ENCODE data around the gene AZU1.

The AZU1 gene

DNA sequence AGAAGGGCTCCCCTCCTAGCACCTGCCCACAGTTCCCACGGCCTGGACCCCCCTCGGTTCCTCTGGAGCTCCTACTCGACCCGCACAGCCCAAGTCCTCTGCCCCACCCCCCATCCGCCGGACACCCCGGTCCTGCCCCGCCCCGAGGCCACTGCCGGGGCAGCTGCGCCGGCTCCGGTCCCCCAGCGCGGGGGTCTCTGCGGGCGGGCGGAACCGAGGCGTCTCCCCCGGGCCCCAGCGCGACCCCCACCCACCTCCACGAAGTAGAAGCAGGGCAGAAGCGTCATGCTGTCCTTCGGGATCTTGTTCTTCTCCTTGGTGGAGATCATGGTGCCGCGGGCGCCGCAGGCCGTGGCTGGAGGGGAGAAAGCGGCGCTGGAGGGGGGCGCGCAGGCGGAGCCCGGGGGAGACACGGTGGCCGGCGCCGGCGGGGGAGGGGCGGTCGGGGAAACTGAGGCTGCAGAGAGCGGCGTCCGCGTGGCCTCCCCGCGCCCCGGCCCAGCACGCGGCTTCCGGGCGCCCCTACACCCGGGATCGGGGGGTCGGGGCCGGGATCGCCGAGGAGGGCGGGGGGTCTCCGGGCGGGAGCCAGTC lies 6.3 kb upstream of the AZU1 start:
- H3K4me3 ChIP-seq (ENCODE audit: low read depth, low read length), result peak overlapping the region; percentile 54
- TF ChIP-seq, protein P1, sequence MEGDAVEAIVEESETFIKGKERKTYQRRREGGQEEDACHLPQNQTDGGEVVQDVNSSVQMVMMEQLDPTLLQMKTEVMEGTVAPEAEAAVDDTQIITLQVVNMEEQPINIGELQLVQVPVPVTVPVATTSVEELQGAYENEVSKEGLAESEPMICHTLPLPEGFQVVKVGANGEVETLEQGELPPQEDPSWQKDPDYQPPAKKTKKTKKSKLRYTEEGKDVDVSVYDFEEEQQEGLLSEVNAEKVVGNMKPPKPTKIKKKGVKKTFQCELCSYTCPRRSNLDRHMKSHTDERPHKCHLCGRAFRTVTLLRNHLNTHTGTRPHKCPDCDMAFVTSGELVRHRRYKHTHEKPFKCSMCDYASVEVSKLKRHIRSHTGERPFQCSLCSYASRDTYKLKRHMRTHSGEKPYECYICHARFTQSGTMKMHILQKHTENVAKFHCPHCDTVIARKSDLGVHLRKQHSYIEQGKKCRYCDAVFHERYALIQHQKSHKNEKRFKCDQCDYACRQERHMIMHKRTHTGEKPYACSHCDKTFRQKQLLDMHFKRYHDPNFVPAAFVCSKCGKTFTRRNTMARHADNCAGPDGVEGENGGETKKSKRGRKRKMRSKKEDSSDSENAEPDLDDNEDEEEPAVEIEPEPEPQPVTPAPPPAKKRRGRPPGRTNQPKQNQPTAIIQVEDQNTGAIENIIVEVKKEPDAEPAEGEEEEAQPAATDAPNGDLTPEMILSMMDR (IDR thresholded peaks at IDR 0.05; ENCODE audit: low read depth, low read length), result no peak

DNA sequence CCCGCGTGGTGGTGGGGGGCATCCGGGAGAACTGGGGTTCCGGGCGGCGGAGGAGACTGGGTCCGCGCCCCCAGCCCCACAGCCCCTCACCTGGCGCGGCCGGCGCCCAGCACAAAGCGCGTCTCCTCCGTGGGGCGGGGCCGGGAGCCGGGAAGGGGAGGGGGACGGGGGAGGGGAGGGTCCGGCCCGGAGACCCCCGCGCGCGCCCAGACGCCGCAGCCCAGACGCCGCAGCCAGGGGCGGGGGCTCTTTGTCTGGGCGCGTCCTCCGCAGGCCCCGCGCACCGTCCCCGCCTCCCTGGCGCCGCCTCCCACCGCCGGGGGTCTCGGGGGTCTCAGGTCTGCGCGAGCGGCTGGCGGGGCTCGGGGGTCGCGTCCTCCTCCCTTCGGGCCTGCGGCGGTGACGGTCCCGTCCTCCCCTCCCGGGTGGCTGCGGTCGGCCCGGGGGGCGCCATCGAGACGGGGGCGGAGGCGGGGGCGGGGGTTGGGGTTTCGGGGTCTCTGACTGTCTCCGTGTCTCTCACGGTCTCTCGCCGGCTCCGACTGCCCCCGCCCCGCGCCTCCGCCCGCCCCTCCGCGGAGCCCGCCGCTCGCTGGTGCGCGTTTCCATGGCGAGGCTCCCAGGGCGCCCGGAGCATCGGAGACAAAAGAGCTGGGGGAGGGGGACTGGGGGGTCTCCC lies 5.7 kb upstream of the AZU1 start, which contains the start of gene PLPPR3:
Gene PLPPR3 (minus strand): TSS at position 131 of the 679 bp plus-strand sequence. CDS start 396 bp downstream, outside the sequence.
- peak within 1 kb of the TSS; percentile 54 for H3K4me3 ChIP-seq (ENCODE audit: low read depth, low read length)

DNA sequence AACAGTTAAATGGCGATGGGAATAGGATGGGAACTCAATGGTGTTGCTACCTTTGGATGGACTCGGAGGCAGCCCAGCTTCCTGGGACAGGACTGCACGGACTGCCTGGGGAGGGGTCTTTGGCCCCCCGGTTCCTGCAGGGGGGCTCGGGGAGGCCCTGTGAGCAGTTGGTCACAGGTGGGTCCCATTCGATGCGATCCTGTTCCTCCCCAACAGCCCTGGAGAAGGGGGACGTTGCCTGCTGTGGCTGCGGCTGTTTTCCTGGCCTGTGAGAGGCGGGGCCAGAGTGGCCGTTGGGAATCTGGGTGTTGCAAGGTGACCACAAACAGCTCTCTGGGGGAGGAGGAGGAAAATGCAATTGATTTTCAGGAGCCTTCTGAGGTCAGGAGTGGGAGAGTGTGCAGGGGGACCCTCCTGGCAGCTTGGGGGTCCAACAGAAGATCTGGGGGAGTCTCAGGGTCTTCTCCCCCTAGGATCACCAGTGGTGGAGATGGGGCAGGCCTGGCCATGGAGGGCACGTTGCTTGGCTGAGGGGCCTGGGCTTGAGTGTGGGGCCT lies 4.0 kb upstream of the AZU1 start:
- no peak overlapping the region for H3K4me3 ChIP-seq (ENCODE audit: low read depth, low read length)
- TF ChIP-seq, protein P1 (IDR thresholded peaks at IDR 0.05; ENCODE audit: low read depth, low read length), result no peak

More for the DNA sequence above, 5.7 kb upstream of the AZU1 start, which contains the start of gene PLPPR3:
- TF ChIP-seq, protein P1 (IDR thresholded peaks at IDR 0.05; ENCODE audit: low read depth, low read length), result no peak

DNA sequence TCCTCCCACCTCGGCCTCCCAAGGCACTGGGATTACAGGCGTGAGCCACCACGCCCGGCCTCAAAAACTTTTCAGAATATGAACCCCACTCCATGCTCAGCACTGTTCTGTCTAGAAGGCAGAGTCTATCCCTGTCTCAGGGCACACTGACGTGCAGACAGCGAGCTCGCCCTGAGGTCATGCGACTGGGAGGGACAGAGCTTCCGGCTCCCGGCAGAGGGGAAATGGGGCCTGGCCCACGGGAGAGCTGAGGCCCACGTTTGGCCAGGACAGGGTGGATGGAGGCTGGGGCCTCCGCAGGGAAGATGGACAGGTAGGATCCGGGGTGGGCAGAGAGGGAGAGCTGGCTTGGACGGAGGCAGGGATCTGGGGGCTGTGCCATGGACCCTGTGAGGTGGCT lies 2.8 kb upstream of the AZU1 start:
- TF ChIP-seq, protein P1 (IDR thresholded peaks at IDR 0.05; ENCODE audit: low read depth, low read length), result no peak

DNA sequence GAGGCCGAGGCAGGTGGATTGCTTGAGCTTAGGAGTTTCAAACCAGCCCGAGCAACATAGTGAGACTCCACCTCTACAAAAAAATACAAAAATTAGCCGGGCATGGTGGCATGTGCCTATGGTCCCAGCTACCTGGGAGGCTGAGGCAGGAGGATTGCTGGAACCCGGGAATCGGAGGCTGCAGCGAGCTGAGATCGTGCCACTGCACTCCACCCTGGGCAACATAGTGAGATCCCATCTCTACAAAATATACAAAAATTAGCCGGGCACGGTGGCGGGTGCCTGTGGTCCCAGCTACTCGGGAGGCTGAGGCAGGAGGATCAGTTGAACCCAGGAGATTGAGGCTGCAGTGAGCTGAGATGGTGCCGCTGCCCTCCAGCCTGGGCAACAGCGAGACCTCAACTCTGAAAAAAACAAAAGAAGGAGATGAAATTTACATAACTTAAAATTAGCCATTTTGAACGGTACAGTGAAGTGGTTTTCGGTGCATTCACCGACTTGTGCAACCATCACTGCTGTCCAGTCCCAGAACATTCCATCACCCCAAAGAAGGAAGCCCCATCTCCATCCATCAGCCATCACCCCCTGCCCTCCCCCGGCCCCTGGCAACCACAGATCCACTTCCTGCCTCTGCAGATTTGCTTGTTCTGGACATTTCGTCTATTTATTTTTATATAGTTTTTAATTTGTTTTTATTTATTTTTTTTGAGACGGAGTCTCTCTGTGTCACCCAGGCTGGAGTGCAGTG lies 1.6 kb upstream of the AZU1 start:
- no peak overlapping the region for H3K4me3 ChIP-seq (ENCODE audit: low read depth, low read length)
- TF ChIP-seq, protein P1 (IDR thresholded peaks at IDR 0.05; ENCODE audit: low read depth, low read length), result no peak

More for the DNA sequence above, 2.8 kb upstream of the AZU1 start:
- no peak overlapping the region for H3K4me3 ChIP-seq (ENCODE audit: low read depth, low read length)

DNA sequence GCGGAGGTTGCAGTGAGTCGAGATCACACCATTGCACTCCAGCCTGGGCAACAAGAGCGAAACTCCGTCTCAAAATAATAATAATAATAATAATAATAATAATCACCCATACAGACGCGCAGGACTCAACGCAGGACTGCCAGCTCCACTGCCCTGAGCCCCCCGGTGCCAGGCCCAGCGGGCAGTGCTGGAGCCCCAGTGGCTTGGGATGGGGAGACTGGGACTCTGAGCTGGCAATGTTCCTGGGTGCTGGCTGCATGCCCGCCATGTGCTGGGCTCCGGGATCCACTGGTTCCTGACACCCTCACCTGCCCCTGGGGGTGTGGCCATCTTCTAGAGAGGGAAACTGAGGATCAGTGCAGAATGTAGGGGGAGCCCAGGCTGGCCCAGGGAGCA lies 325 bp upstream of the AZU1 start:
- TF ChIP-seq, protein P1 (IDR thresholded peaks at IDR 0.05; ENCODE audit: low read depth, low read length), result no peak
- no peak overlapping the region for H3K4me3 ChIP-seq (ENCODE audit: low read depth, low read length)
